ENCODE measurements around the gene PACRG.

DNA sequence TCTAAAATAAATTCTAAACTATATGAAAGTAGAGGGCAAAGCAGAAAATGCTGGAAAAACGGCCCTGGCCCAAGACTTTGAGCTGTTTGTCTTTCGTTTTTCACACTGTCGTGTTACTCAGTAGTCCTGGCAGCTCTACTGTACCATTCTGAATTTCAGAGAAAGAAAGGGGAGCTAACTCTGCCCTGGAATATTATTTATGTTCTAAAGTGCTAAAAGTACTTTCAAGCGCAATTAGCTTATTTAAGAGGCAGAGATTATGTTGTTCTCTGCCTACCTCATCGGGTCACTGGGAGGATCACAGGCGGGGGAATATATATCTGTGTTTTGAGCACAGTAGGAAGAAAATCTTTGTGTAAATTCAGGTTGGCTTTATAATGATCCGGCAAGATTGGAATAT, 534.3 kb downstream of the PACRG start:
- TF ChIP-seq, protein P1, sequence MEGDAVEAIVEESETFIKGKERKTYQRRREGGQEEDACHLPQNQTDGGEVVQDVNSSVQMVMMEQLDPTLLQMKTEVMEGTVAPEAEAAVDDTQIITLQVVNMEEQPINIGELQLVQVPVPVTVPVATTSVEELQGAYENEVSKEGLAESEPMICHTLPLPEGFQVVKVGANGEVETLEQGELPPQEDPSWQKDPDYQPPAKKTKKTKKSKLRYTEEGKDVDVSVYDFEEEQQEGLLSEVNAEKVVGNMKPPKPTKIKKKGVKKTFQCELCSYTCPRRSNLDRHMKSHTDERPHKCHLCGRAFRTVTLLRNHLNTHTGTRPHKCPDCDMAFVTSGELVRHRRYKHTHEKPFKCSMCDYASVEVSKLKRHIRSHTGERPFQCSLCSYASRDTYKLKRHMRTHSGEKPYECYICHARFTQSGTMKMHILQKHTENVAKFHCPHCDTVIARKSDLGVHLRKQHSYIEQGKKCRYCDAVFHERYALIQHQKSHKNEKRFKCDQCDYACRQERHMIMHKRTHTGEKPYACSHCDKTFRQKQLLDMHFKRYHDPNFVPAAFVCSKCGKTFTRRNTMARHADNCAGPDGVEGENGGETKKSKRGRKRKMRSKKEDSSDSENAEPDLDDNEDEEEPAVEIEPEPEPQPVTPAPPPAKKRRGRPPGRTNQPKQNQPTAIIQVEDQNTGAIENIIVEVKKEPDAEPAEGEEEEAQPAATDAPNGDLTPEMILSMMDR (IDR thresholded peaks at IDR 0.05; ENCODE audit: extremely low read depth in 1 of 2, insufficient read depth in 1 of 2, low read depth in 1 of 2, low read length in 2 of 2), result no peak
- TF ChIP-seq POLR2AphosphoS5 (IDR thresholded peaks at IDR 0.05; ENCODE audit: insufficient read depth, low read depth, low read length) (no peak), MYC (IDR thresholded peaks at IDR 0.05; ENCODE audit: low read depth, low read length) (no peak), EZH2 (IDR thresholded peaks at IDR 0.05; ENCODE audit: borderline replicate concordance, low read depth, low read length, severe bottlenecking) (no peak), MAX (IDR thresholded peaks at IDR 0.05; ENCODE audit: insufficient read depth, insufficient read length) (no peak)
